ENCODE data around the gene KAZN.

KAZN gene

GRCh38 chr1:14611792-14612191 is 13.3 kb downstream of the KAZN start:
- Histone ChIP-seq H3K4me3 (ENCODE audit: low read length) (no peak overlapping the region), H3K4me1 (ENCODE audit: low read length) (no peaks in the 10 kb centered on the region), H2AFZ (ENCODE audit: low read length) (no peak overlapping the region), H3K27me3 (replicated peaks; ENCODE audit: insufficient read depth, low read length) (no peaks in the 10 kb centered on the region), H3K9me2 (replicated peaks; ENCODE audit: insufficient read depth, low read length) (no peaks in the 10 kb centered on the region), H3F3A (ENCODE audit: insufficient read depth, low read length) (no peaks in the 10 kb centered on the region), H3K27ac (ENCODE audit: low read length) (no peak overlapping the region), H3K9me3 (replicated peaks; ENCODE audit: insufficient read depth, low read length) (no peaks in the 10 kb centered on the region), H3K4me2 (ENCODE audit: low read depth, low read length) (no peak overlapping the region), H3K79me2 (ENCODE audit: low read length) (no peaks in the 10 kb centered on the region), H3K36me3 (replicated peaks; ENCODE audit: insufficient read depth, low read length) (no peaks in the 10 kb centered on the region), H4K20me1 (ENCODE audit: insufficient read depth, low read length) (no peaks in the 10 kb centered on the region), H3K9ac (ENCODE audit: low read length) (no peak overlapping the region)
- no peak for DNase-seq
- TF ChIP-seq EZH2phosphoT487 (IDR thresholded peaks at IDR 0.05; ENCODE audit: low read length) (no peak), EZH2 (optimal IDR thresholded peaks at IDR 0.05; ENCODE audit: low read depth, low read length) (no peak)
- TF ChIP-seq, protein P1, sequence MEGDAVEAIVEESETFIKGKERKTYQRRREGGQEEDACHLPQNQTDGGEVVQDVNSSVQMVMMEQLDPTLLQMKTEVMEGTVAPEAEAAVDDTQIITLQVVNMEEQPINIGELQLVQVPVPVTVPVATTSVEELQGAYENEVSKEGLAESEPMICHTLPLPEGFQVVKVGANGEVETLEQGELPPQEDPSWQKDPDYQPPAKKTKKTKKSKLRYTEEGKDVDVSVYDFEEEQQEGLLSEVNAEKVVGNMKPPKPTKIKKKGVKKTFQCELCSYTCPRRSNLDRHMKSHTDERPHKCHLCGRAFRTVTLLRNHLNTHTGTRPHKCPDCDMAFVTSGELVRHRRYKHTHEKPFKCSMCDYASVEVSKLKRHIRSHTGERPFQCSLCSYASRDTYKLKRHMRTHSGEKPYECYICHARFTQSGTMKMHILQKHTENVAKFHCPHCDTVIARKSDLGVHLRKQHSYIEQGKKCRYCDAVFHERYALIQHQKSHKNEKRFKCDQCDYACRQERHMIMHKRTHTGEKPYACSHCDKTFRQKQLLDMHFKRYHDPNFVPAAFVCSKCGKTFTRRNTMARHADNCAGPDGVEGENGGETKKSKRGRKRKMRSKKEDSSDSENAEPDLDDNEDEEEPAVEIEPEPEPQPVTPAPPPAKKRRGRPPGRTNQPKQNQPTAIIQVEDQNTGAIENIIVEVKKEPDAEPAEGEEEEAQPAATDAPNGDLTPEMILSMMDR (IDR thresholded peaks at IDR 0.05; ENCODE audit: low read length), result no peak

DNA sequence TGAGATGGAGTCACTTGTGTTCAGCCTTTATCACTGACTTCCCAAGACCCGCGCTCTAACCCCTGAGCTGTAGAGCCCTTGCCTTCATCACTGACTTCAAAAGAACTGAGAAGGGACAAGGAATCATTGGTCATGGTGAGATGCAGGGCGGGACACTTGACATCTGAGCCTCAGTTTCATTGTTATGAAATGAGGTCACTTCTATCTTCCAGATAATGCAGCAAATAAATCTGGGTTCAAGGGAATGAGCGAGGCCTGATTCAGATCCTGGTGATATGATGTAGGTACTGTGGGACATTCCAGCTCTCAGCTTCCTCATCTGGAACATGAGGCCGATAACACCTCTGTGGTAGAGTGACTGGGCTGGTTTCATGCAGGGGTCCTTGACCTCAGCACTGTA is 13.8 kb downstream of the KAZN start:
- H3K36me3 ChIP-seq (replicated peaks; ENCODE audit: insufficient read depth, low read length), result no peaks in the 10 kb centered on the region
- H3K9me2 ChIP-seq (replicated peaks; ENCODE audit: insufficient read depth, low read length), result no peaks in the 10 kb centered on the region
- no peaks in the 10 kb centered on the region for H3K9me3 ChIP-seq (replicated peaks; ENCODE audit: insufficient read depth, low read length)

DNA sequence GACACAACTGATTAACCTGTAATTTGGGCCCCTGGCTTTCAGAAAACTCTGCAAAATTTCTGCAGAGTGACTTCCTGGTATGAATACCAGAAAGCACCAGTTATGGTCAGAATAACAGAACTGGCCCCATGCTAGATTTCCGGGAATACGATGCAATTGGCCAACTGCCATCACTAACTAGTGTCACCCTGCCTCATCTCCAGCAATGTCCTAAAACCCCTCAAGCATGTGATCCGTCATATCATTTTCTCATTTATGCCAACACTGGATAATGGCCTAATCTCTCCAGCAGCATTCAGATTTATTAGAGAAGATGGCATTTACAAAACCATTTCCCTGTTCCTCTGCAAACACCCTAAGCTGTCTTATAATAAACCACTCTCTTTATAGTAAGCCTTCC is 15.4 kb downstream of the KAZN start:
- Histone ChIP-seq H3K4me1 (ENCODE audit: low read length) (no peaks in the 10 kb centered on the region), H3K27ac (ENCODE audit: low read length) (no peak overlapping the region), H3K9ac (ENCODE audit: low read length) (no peak overlapping the region), H3K79me2 (ENCODE audit: low read length) (no peaks in the 10 kb centered on the region), H4K20me1 (ENCODE audit: insufficient read depth, low read length) (no peaks in the 10 kb centered on the region), H3F3A (ENCODE audit: insufficient read depth, low read length) (no peaks in the 10 kb centered on the region), H3K36me3 (replicated peaks; ENCODE audit: insufficient read depth, low read length) (no peaks in the 10 kb centered on the region), H3K27me3 (replicated peaks; ENCODE audit: insufficient read depth, low read length) (no peaks in the 10 kb centered on the region), H3K4me2 (ENCODE audit: low read depth, low read length) (no peak overlapping the region), H3K4me3 (ENCODE audit: low read length) (no peak overlapping the region), H3K9me3 (replicated peaks; ENCODE audit: insufficient read depth, low read length) (no peaks in the 10 kb centered on the region), H3K9me2 (replicated peaks; ENCODE audit: insufficient read depth, low read length) (no peaks in the 10 kb centered on the region), H2AFZ (ENCODE audit: low read length) (no peak overlapping the region)
- DNase-seq, result no peak
- no peak for TF ChIP-seq EZH2 (optimal IDR thresholded peaks at IDR 0.05; ENCODE audit: low read depth, low read length)
- TF ChIP-seq, protein P1 (IDR thresholded peaks at IDR 0.05; ENCODE audit: low read length), result no peak
- TF ChIP-seq EZH2phosphoT487 (IDR thresholded peaks at IDR 0.05; ENCODE audit: low read length), result no peak

More for the DNA sequence above, 13.8 kb downstream of the KAZN start:
- H3F3A ChIP-seq (ENCODE audit: insufficient read depth, low read length), result no peaks in the 10 kb centered on the region
- no peak overlapping the region for H2AFZ ChIP-seq (ENCODE audit: low read length)
- H3K79me2 ChIP-seq (ENCODE audit: low read length), result no peaks in the 10 kb centered on the region
- no peaks in the 10 kb centered on the region for H3K27me3 ChIP-seq (replicated peaks; ENCODE audit: insufficient read depth, low read length)
- no peak overlapping the region for H3K27ac ChIP-seq (ENCODE audit: low read length)
- H3K4me3 ChIP-seq (ENCODE audit: low read length), result no peak overlapping the region
- no peaks in the 10 kb centered on the region for H4K20me1 ChIP-seq (ENCODE audit: insufficient read depth, low read length)
- no peaks in the 10 kb centered on the region for H3K4me1 ChIP-seq (ENCODE audit: low read length)
- no peak for TF ChIP-seq EZH2phosphoT487 (IDR thresholded peaks at IDR 0.05; ENCODE audit: low read length)
- TF ChIP-seq, protein P1 (IDR thresholded peaks at IDR 0.05; ENCODE audit: low read length), result no peak
- no peak for TF ChIP-seq EZH2 (optimal IDR thresholded peaks at IDR 0.05; ENCODE audit: low read depth, low read length)
- DNase-seq, result no peak
- H3K4me2 ChIP-seq (ENCODE audit: low read depth, low read length), result no peak overlapping the region
- no peak overlapping the region for H3K9ac ChIP-seq (ENCODE audit: low read length)

All from MM.1S (cell line).